Islet precursor cell (in vitro differentiated cells): Measurements from ENCODE around the gene LOXL4.
A peak's percentile ranks its signal among the peaks of the same experiment; 100 is the strongest.

Experiments
- DNase-seq: peaks from one replicate; pipeline ENCODE4 v3.0.0-alpha.2; 2018

Gene LOXL4

DNA sequence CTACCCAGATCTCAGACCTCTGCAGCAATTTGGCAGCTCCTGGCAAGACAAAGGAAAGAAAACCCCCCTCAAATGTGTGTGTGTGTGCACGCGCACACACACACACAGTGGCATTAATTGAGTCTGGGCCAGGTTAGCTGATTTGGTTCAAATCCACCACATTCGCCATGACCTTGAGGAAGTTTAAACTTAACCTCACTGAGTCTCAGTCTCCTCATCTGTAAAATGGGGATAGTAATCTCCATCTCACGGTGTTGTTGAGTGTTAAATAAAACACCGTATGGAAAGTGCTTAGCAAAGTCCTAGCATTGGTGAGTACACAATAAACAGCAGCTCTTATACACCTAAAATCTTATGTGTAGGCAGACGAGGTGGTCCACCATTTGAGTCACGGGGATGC, 4.9 kb downstream of the LOXL4 start:
- DNase-seq, result no peak

DNA sequence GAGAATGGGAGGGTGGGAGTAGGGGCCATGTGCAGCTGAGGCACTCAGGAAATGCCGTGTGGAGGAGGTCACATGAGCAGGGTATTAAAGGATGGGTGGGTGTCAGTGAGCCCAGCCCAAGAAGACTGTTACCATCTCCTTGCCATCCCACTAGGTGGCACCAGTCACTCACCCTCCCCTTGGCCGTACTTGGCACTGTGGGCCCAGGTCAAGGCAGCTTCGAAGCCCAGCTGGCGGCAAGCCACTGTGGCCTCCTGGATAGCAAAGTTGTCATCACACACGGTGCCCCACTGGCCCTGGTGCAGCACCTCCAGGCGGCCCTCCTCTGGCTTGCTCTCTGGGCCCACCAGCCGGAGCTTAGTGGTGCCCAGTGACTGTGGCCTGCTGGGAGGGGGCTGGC, 5.4 kb downstream of the LOXL4 start:
- no peak for DNase-seq

GRCh38 chr10:98261436-98262277, 6.3 kb downstream of the LOXL4 start:
- no peak for DNase-seq

DNA sequence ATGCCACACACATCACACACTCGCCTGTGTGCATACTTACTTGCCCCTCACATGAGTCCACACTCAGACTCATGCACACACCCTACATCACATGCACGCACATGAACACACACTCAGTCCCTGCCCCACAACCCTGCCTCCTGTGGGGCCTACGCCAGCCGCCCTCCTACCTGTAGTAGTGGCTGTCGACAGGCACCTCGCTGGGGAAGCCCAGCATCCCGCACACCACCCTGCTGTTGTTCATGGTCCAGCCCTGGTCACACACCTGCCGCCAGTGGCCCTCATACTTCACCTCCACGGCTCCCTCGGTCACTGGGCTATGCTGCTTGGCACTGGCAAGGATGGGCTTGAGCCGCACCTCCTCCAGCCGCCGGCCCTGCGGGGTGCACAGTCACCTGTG, 7.2 kb downstream of the LOXL4 start:
- no peak for DNase-seq

DNA sequence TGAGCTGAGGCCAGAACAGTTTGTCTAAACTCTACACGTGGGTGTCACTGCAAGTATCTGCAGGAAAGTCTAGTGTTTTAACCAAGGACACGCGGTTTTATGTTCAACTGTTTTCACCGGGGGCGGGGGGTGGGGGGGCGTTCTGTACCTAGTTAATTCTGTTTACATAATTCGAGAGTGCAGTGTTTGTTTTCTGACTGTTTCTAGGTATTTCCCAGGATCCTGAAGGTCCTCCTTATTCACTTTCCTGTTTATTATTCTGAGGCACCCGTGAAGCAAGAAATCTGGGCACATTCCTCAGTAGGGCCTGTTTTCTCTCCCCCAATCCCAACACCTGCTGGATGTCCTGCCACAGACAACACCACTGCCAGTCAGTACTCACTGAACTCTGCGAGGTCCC, 7.6 kb downstream of the LOXL4 start:
- DNase-seq, result no peak

DNA sequence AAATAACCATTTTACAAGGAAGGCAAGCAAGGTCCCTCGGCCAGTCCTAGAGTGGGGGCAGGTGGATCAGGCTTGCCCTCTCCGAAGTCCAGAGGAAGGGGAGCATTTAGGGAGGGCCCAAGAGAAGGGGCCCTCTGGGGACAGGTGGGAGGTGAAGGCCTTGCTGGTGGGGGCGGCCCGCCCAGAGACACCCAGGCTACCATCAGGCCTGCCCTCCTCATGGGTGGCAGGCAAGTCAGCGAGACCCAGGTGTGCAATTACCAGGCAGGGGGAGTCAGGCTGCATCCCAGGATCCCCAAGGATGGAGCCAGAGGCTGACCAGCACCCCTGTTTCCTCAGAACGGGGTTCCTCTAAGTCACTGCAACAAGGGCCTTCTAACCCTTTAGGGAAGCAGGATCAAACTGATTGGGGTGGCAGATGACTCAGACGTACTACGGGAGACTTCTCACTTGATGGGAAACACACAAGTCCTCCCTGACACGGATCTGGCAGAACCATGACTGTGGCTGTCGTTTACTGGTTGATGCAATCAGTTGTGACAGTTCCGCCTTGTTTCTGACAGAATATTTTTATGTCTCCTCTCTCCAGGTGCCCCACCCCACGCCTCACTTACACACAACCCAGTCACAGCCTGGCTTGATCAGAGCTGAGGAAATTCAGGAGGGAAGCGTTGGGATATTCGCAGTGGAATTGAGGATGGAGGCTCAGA, 8.2 kb downstream of the LOXL4 start:
- no peak for DNase-seq

- DNase-seq, result peak; percentile 76
These were observed 9.1 kb downstream of the LOXL4 start for GRCh38 chr10:98258683-98259454.

GRCh38 chr10:98257961-98258360, 10.0 kb downstream of the LOXL4 start:
- peak; percentile 49 for DNase-seq

DNA sequence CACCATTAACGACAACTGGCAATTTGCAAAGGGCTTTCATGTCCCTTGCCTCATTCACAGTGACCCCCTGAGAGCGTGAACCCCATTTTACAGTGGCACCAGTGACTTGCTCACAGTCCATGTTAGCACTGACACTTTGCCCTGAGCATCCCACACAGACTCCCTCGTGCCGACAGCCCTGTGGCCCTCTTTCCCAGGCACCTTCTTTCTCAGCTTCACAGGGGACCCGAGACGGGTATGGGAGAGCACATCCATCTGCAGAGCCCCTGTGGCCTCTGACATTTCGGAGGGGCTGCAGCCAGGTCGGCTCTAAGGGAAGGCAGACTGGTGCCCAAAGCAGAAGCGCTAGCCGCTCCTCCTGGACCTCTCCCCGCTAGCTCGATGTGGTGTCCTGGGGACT, 10.8 kb downstream of the LOXL4 start:
- peak; percentile 43 for DNase-seq

DNA sequence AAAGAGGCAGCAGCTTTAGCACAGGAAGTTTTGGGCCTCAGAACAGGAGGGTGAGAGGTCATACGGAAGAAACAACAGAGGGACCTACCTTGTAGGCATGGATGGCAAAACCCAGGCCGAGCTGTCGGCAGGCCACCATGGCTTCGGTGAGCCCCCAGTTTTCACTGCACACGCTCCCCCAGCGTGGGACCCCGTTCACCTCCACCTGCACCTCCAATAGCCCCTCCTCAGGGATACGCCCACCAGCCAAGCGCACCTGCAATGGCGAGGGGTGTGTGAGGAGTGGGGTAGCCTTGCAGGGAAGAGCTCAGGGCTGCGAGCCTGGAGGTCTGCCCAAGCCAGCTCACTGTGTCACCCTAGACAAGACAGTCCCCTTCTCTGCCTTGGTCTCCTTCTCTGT, 11.3 kb downstream of the LOXL4 start:
- DNase-seq, result peak; percentile 43

GRCh38 chr10:98255146-98255877, 12.7 kb downstream of the LOXL4 start:
- peak; percentile 52 for DNase-seq

- no peak for DNase-seq
These were observed 13.6 kb downstream of the LOXL4 start for GRCh38 chr10:98254234-98254974.

GRCh38 chr10:98253499-98253898, 14.5 kb downstream of the LOXL4 start:
- peak; percentile 53 for DNase-seq

DNA sequence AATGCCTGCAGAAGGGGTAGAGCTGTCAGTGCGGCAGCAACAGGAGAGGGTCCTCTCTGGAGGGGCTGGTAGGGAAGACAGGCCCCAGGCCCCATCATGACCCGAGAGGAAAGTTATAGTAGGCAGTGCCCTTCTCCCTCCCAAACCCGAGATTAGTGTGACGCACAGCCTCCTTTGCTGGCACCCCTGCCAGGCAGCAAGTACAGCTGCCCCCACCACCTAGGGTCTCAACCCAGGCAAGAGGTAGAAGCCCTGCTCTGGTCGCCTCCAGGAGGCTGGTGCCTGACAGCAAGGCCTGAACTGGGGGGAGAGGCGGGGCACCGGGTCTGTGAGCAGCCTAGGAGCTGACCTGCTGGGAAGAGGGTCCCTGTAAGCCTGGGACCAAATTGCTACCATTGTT, 15.5 kb downstream of the LOXL4 start:
- DNase-seq, result peak; percentile 57

DNA sequence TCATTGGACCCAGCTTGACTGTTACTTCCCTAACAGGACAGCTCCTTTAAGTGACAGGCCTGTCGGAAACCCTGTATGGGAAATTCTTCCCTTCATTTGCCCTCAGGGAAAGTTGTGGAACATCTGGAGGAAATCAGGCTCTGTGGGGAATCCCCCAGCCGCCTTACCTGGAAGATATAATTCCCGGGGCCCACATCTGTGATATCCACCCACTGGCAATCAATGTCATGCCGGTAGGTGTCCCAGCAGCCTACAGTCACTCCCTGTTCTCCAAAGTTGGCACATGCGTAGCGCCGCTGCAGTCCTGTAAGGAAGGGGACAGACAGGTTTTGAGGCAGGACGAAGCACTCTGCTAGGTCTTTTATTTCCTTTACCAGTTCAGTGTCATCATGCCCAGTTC, 16.6 kb downstream of the LOXL4 start:
- DNase-seq, result peak; percentile 46

DNA sequence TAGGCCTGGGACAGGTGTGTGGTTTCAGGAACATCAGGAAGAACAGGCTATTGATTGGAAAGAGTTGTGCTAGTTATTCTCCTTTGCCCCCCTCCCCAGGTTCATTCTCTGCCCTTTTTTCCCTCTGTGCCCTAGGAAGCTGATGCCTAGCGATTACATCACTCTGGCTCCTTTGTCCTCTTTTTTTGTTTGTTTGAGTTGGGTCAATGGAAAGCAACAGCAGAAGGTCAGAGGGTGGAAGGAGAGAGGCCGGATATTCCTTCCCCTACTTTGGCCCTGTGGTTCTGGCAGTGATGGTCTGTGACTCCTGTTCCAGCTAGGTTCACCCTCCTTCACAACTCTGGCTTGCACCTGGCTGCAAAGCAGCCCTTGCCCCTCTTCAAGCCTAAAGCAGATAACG, 18.9 kb downstream of the LOXL4 start:
- DNase-seq, result no peak

GRCh38 chr10:98248018-98248417, 20.0 kb downstream of the LOXL4 start:
- DNase-seq, result no peak

- DNase-seq, result peak; percentile 63
These were observed 20.8 kb downstream of the LOXL4 start for GRCh38 chr10:98246911-98247805.

GRCh38 chr10:98244586-98244985, 23.4 kb downstream of the LOXL4 start:
- DNase-seq, result no peak

- DNase-seq, result no peak
These were observed 23.9 kb downstream of the LOXL4 start for GRCh38 chr10:98244141-98244540.

DNA sequence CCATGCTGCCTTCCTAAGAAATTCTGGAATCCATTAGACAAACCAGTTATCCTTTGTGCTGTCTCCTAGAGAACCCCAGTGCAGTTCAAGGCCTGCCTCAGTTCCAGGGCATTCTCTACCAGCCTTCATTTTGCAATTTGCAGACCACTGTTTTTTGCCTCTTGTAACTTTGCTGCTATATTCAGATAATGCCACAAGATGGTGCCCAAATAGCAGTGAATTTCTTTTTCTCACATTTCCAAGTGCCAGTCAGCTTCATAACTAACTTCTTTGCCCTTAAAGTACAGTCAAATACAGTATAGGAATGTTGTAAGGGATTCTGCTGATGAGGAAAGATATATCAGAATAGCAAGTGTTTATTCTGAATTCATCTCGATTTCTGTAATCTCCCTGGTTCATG, 25.2 kb downstream of the LOXL4 start:
- no peak for DNase-seq
